AG09319 (cell line): ENCODE results near the gene PPY.

ENCODE experiments used
- DNase-seq: peaks from one replicate; pipeline ENCODE4 v3.0.0-alpha.2; 2010; ENCODE audit warnings: low read depth; ENCODE audit errors: extremely low read depth
- TF ChIP-seq, protein P1 (sequence below): IDR thresholded peaks from 2 replicates; pipeline ENCODE4 v1.5.1; 2011; ENCODE audit warnings: low read depth, mild to moderate bottlenecking, inconsistent platforms, low read length, moderate library complexity

Gene PPY

GRCh38 chr17:43942051-43942685, at the start of gene PPY:
Gene PPY, minus strand, starts transcription at chr17:43942476. Its CDS starts 822 bp downstream, at chr17:43941654.
- TF ChIP-seq, protein P1, sequence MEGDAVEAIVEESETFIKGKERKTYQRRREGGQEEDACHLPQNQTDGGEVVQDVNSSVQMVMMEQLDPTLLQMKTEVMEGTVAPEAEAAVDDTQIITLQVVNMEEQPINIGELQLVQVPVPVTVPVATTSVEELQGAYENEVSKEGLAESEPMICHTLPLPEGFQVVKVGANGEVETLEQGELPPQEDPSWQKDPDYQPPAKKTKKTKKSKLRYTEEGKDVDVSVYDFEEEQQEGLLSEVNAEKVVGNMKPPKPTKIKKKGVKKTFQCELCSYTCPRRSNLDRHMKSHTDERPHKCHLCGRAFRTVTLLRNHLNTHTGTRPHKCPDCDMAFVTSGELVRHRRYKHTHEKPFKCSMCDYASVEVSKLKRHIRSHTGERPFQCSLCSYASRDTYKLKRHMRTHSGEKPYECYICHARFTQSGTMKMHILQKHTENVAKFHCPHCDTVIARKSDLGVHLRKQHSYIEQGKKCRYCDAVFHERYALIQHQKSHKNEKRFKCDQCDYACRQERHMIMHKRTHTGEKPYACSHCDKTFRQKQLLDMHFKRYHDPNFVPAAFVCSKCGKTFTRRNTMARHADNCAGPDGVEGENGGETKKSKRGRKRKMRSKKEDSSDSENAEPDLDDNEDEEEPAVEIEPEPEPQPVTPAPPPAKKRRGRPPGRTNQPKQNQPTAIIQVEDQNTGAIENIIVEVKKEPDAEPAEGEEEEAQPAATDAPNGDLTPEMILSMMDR, result no peak
- DNase-seq, result no peak

DNA sequence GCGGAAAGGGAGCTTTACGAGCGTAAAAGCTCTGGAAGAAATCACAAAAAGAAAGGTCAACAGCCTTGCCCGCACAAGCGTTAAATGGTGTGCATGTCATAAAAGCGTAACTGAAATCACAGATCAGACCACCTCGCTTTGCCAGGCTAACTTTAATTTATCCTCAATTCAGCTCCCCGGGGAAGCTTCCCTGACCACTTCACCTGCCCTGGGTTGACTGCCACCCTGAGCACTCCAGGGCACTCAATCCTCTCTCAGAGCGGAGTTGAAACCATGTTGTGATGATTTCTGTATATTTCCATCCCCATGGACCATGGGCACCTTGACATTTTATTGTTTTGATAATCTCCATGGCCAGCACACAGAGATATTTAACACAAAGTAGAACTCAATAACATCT, 46.0 kb upstream of the PPY start:
- DNase-seq, result no peak
- TF ChIP-seq, protein P1, result no peak

GRCh38 chr17:43987131-43988021, 45.1 kb upstream of the PPY start:
- no peak for DNase-seq
- TF ChIP-seq, protein P1, result no peak

DNA sequence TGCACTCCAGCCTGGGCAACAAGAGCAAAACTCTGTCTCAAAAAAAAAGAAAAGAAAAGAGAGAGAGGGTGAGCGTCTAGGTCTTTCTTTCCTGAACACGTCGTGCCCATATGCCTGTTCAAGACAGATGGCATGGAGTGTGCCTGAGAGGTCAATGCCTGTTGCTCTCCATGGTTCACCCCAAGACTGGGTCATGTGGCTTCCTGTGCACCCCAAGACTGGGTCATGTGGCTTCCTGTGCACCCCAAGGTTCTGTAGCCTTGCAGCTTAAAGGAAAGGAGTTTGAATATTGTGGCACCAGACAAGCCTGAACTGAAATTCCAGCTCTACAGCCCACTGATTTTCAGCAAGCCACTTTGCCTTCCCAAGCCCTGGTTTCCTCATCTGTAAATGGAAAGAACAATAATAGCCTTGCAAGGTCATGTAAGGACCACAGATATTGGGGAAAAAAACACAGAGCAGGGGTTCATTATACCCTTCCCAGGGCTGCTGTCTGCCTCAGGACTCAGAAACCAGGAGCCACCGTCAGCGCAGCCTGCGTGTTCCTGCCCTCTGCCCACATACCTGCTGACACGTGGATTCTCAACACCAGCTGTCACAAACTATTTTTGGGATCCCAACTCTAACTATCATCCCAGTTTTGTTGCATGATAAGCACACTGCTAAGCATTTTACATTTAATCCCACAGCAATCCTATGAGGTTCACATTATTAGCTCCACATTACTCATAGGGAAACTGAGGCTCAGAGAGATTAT, 44.1 kb upstream of the PPY start:
- DNase-seq, result no peak
- TF ChIP-seq, protein P1, result no peak

- TF ChIP-seq, protein P1, result no peak
- DNase-seq, result no peak
Measured at GRCh38 chr17:43984521-43984920, 42.2 kb upstream of the PPY start.

DNA sequence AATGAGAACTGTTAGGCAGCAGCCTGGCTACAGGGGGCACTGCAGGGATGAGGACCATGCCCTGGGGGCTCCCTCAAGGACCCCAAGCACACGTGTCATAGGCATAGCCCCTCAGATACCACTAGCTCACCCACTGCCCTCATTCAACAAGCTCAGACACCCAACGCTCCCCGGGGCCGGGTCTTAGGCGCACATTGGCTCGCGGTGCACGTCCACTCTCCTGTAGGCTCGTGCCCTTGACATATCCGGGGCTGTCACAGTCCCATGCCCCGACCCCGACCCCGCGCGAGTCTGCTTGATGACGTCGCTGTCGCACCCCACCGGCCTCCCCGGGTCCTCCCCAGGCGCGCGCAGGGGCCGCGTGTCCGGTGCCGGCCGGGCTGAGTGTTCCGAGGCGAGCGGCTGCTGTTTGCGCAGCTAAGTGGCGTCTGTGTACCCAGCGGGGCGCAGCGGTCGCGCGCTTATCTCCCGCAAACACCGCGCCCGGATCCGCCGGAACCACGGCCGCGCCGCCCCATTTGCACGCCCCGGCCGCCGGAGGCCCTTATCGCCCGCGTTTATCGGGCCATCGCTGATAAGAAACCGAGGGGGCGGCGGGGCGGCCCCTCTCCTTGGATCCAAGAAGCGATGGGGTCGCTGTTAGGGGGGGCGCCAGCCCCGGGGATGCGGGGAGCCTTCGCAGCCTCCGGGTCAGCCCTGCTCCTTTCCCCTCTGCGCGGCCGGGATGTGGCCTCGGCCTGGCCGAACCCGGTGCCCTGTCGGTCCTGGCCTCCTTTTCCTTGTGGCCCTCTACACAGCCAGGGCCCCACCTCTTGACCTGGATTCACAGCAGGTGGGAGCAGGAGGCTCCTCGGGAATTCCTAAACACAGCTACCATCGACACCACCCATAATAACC, 41.5 kb upstream of the PPY start:
- DNase-seq, result no peak

More for the DNA sequence above, 41.5 kb upstream of the PPY start:
- TF ChIP-seq, protein P1, result peak; percentile 19
